ENCODE data around the gene RPS6KA4.

GRCh38 chr11:64360448-64360921 lies 1.5 kb downstream of the RPS6KA4 start:
- TF ChIP-seq POLR2AphosphoS5 (IDR thresholded peaks at IDR 0.05; ENCODE audit: low read depth, low read length) (no peak), POLR2A (IDR thresholded peaks at IDR 0.05; ENCODE audit: low read depth, low read length) (no peak)
